ENCODE measurements around the gene GHITM.

Gene GHITM

GRCh38 chr10:84201682-84202081 is 62.4 kb downstream of the GHITM start:
- ATAC-seq: no peak

GRCh38 chr10:84202349-84202748 is 63.0 kb downstream of the GHITM start:
- no peak for ATAC-seq

Data from activated CD4-positive, CD25-positive, alpha-beta regulatory T cell treated with anti-CD3 and anti-CD28 coated beads, Interleukin-2, amount 50 U/mL, for 24 hours (primary cell).